LHCN-M2 (cell line): ENCODE measurements around the gene C16orf74. TPM values are rescaled to one million over a fixed set of nuclear protein-coding genes. Genes with fewer than 3 reads are reported as not detected.

ENCODE experiments used
- DNase-seq: peaks from one replicate; pipeline ENCODE4 v3.0.0-alpha.2; 2012; ENCODE audit warnings: low read depth
- total RNA-seq: library from RNA; depleted of rRNA; stranded (reverse); fragments of >200 nt; gene quantifications from 2 replicates; pipeline ENCODE4 v1.2.3, GENCODE V29; 2014

C16orf74 gene
- total RNA-seq, 1 experiment from 2014 or later: not detected

DNA sequence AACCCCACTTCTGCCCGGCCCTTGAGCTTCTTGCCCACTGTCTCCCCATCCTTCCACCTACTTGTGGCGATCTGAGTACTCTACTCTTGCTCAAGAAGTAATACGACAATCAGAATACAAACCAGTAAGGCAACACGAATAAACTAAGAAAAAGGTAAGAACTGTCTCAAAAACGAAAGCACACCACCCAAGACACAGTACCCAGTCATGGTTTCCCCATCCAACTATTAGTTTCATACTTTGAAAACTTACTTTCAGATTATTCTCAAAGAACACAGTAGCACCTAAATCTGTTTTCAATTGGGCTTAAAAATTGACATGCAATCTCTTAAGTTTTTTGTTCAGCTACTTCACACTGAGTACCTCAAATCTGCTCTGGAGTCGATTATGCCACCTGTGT lies 76.1 kb downstream of the C16orf74 start:
- no peak for DNase-seq

- DNase-seq: no peak
Measured at GRCh38 chr16:85674418-85674755, 76.5 kb downstream of the C16orf74 start.

- peak; percentile 42 for DNase-seq
Measured at GRCh38 chr16:85673529-85674417, 77.1 kb downstream of the C16orf74 start.

DNA sequence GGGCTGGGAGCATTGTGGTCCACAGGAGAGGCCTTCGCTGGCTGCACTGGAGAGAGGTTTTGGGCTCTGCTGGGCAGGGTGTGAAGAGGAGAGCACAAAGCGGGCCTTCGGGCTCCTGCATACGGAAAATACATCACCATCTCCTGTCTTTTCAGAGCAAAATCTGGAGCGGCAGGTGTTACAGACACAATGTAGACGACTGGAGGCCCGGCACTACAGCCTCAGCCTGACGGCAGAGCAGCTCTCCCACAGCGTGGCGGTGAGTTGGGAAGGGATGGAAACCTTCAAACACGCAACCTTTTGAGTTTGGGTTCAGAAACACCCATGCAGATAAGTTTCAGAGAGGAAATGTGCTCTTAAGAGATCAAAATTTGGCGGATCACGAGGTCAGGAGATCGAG lies 80.1 kb downstream of the C16orf74 start:
- DNase-seq: no peak

GRCh38 chr16:85668676-85669424 lies 82.0 kb downstream of the C16orf74 start:
- no peak for DNase-seq

DNA sequence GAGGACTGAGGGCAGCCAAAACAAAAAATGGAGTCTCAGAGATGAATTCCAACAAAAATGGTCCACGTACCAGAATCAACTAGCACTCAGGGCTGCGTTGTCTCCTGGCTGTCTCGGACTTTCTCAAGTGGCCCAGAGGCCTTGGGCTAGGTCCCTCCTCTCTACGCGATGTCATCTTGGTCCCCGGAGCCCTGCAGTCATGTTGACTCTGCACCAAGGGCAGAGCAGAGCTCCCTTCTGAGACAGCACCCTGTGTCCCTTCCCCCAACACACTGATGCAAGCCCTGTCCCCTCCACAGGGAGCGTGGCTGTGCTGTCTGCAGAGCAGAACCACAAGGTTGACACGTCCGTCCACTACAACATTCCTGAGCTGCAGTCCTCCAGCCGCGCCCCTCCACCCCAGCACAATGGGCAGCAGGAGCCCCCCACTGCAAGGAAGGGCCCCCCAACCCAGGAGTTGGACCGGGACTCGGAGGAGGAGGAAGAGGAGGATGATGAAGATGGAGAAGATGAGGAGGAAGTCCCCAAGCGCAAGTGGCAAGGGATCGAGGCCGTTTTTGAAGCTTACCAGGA lies 83.0 kb downstream of the C16orf74 start:
- no peak for DNase-seq

DNA sequence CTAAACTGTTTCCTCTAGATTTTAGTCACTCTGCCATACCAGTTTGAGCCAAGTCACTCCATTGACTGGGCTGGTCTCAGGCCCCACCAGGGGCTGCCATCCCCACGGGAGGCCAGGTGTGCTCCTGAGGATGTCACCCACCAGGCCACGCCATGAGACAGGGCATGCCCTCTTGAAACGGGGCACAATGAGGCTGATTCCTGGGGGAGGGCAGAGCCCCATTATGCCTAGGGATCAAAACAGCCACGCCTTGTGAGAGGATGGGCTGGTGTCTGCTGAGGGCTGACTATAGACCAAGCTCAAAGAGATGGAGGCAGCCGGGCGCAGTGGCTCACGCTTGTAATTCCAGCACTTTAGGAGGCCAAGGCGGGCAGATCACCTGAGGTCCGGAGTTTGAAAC lies 83.6 kb downstream of the C16orf74 start:
- no peak for DNase-seq

GRCh38 chr16:85665929-85666328 lies 85.0 kb downstream of the C16orf74 start:
- no peak for DNase-seq

DNA sequence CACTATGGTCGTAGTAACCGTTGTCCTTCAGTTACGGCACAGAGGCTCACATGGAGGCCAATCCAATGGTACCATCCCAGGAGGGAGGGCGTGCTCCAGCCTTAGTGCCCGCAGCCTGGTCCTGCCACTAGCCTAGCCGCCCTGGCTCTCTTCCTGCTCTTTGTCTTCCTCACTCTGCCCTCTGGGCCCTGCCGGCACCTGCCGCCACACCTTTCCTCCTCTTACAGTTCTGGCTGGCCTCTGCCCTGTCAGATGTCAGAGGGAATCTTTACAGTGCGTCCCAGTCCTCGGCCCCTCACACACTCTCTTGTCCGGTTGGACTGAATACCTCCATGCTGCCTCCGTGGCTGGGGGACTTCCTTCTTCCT lies 85.5 kb downstream of the C16orf74 start:
- DNase-seq: no peak

DNA sequence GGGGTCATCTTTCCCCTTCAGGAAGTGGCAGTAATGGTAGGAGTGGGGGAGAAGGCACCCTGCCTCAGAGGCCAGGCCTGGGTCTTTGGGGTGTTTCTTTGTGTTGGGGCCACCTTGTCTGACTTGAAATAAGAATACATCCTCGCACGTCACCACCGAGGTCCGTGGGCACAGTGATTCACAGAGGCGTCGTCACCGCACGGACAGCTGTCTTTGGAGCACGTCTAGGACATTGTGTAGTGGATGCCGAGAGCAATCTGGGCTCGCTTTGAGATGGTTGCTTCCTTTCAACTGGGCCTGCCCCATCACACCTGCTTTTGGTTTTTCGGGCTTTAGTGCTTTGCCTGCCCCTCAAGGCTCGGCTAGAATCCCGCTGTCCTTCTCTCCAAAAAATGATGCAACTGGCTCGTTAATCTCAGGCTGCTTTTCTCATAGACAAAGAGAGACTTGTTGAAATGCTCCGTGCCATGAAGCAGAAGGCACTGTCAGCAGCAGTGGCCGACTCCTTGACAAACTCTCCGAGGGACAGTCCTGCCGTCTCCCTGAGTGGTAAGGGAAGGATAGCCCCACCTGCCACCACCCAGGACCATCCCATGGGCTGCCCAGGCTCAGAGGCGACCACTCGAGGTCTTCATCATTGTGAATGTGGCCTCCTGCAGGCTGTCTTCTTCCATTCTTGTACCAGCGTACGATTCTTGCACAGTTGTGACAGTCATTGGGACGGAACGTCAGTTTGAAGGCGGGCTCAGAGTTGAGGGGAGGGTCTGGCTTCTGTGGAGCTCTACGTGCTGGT lies 86.1 kb downstream of the C16orf74 start:
- peak; percentile 7 for DNase-seq

DNA sequence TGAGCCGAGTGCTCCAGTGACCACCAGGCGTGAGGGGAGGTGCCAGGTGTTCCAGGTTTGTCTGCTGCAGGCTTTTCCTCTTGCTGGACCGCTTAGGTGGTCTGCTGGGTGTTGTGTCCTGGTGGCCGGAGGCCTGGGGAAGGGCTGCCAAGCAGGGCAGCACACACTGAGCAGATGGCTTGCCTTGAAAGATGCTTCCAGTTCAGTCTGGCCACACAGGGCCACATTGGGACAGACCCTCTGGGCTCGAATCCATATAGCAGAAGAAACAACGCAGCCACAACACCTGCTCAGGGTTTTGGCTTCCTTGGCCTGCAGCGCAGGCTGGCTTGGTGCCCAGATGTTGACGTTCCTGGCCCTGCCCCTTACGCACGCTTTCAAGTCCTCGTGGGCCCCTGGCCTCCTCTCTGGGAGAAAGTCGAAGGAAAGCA lies 87.0 kb downstream of the C16orf74 start:
- DNase-seq: no peak

- no peak for DNase-seq
Measured at GRCh38 chr16:85662976-85663830, 87.7 kb downstream of the C16orf74 start.

GRCh38 chr16:85662482-85662812 lies 88.4 kb downstream of the C16orf74 start:
- no peak for DNase-seq

- DNase-seq: no peak
Measured at GRCh38 chr16:85661740-85662481, 89.0 kb downstream of the C16orf74 start.

DNA sequence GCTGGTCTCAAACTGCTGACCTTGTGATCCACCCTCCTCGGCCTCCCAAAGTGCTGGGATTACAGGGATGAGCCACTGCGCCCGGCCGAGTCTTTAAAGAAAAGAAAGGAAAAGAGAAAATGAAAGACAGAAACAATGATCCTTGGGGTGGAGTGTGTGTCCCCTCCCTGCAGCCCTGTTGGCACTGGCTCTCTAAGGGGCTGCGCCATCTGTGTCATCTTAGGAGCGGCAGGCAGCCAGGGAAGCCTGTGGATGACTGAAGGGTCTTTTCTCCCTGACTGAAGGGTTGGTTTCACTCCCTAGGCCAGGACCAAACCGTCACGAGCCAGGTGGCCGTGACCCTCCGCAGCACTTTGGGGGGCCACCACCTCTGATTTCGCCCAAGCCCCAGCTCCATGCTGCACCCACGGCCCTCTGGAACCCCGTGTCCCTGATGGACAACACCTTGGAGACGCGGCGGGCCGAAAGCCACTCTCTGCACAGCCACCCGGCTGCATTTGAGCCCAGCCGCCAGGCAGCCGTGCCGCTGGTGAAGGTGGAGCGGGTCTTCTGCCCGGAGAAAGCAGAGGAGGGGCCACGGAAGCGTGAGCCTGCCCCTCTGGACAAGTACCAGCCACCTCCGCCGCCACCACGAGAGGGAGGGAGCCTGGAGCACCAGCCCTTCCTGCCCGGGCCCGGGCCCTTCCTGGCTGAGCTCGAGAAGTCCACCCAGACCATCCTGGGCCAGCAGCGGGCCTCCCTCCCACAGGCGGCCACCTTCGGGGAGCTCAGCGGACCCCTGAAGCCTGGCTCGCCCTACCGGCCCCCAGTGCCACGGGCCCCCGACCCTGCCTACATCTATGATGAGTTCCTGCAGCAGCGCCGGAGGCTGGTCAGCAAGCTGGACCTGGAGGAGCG lies 89.8 kb downstream of the C16orf74 start:
- DNase-seq: no peak

GRCh38 chr16:85659805-85660511 lies 90.9 kb downstream of the C16orf74 start:
- DNase-seq: peak; percentile 43

- DNase-seq: no peak
Measured at GRCh38 chr16:85659336-85659735, 91.6 kb downstream of the C16orf74 start.

DNA sequence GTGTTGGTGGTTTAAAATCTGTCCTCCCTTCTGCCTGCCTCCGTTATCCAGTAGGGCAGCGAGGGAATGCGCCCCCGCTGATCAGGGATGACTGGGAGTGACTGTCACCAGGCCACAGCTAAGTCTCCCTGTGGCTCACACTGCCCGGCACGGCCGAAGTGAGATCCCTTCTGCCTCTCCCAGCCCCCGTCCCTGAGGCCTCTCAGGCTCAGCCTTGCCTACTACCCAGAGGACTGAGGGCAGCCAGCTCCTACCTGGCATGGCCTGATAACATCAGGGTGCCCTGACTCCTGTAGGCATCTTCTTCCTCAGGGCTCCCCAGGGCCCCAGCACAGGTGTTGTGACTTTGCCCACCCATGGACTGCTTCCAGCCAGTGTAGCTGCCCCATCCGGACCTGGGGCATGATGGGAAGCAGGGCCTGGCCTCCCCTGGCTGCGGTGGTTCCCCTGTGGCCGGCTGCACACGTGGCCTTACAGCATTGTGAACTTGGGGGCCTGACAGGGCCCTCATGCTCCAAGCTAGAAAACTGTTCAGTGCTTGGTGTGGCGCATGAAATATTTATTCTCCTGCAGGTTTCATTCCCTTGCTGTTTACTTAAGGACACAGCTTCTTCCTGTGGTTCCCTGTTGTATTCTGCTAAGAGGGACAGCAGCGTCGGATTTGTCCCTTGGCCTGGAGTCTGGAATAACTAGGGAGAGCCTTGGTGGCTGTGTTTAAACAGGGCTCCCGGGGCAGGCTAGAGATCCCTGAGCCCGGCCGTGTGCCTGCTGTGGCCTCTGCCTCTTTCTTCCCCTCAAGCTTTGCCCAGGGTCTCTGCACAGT lies 92.2 kb downstream of the C16orf74 start:
- DNase-seq: no peak
